Ovary (tissue), 3 donors: ENCODE results near the gene ANKRD29.

Experiments used
- EP300 ChIP-seq: sonication (generic); formaldehyde crosslinking; IDR thresholded peaks from one replicate; pipeline ENCODE4 v1.6.1; 2017; ENCODE audit warnings: antibody characterized with exemption
- POLR2A ChIP-seq: fragments of 450-650 bp; IDR thresholded peaks from one replicate; pipeline ENCODE4 v1.6.1; 2017; ENCODE audit warnings: antibody characterized with exemption, mild to moderate bottlenecking, moderate library complexity
- TF ChIP-seq, protein P1 (sequence below), 3 donors: fragments of 450-650 bp in 2 of 3; fragments of 200-600 bp in 1 of 3; IDR thresholded peaks; one replicate each; pipeline versions ENCODE4 v1.5.1 to v1.8.0; 2016 to 2022; ENCODE audit warnings: antibody characterized with exemption in 3 of 3, mild to moderate bottlenecking in 1 of 3
- donor health status: DM: no; HTN: no; CAD: no.

DNA sequence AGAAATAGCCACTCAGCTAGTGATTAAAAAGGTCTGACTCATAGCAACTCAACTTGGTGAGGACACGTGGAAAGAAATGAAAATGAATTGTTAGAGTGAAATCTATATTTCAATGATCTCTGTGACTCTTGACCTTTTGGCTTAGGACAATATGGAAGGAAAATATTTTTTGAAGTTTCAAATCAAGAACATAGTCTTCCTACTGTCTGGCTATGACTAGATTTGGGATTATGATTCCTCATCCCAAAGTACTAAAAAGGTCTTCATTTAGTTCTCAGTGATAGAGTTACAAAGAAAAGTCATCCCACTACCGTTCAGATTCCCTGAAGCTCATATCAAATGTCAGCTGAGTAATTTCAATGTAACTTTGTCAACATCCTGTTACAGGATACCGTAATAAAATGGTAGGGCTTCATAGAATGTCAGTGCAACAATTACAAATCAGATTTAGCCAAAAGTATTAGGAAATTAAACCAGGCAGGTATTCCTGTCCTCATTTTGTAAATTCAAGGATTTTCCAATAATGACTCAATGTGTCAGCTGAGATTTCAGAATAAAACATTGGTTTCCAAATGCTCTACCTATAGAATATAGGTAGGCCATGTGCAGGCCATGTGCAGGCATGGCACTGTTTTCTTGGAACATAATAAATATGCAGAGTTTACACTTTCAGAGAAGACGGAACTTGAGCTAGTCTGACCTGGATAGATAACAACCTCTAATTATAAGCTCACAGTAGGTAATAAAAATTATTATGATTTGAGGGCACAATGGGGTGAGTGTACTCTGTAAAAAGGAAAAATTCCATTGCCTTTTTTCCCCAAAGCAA lies 36.0 kb downstream of the ANKRD29 start:
- TF ChIP-seq POLR2A (no peak), EP300 (no peak)
- TF ChIP-seq, protein P1, sequence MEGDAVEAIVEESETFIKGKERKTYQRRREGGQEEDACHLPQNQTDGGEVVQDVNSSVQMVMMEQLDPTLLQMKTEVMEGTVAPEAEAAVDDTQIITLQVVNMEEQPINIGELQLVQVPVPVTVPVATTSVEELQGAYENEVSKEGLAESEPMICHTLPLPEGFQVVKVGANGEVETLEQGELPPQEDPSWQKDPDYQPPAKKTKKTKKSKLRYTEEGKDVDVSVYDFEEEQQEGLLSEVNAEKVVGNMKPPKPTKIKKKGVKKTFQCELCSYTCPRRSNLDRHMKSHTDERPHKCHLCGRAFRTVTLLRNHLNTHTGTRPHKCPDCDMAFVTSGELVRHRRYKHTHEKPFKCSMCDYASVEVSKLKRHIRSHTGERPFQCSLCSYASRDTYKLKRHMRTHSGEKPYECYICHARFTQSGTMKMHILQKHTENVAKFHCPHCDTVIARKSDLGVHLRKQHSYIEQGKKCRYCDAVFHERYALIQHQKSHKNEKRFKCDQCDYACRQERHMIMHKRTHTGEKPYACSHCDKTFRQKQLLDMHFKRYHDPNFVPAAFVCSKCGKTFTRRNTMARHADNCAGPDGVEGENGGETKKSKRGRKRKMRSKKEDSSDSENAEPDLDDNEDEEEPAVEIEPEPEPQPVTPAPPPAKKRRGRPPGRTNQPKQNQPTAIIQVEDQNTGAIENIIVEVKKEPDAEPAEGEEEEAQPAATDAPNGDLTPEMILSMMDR (IDR thresholded peaks at IDR 0.05) = no peak
